ENCODE data around the gene FAM200B. TPM values are rescaled to one million over a fixed set of nuclear protein-coding genes. Genes with fewer than 3 reads are reported as not detected.

The FAM200B gene
- total RNA-seq = 10 to 100 TPM; 54.1 to 97.4 (median 72.7) TPM

DNA sequence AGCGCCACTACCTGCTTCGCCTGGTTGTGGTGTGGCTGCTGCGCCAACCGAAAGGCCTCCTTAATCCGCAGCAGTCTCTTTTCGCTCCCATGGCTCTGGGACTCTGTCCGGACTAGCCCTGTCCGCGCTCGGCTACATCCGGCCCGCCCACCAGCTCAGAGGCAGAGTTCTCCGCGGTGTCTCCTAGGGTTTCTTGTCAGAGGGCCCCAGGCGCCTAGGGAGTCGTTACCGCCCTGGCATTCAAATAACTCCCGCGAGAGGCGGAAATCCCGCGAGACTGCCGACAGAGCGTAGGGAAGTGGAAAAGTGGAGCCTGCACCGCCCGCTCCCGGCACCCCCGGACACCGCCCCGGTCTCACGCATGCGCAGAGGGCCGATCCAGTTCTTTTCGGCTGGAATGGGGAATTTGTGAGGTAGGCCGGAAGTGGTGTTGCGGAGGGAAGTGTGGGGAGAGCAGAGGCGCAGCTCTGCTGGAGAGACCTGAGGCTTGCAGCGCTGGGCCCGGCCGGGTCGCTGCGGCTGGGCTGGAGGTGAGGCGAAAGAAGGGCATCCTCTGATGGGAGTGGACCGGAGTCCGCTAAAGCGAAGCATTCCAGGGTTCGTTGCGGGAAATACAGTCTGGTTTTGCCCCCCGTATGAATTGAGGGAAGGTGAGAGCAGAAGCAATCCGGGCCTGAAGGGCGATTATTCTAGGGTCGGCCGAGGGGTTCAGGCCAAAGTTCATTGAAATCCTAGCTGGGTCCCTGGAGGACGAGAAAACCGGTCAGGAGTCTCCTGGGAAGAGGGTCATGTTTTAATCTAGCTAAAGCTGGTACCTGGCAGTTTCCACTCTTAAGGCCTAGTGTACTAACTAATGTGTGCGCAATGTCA is at the start of gene FAM200B:
Gene FAM200B, plus strand, starts transcription at position 456 of the 870 bp plus-strand sequence. CDS start 5,151 bp downstream, outside the sequence.
- 0% methylated on average over 5 to 13 of the region's 56 CpGs for WGBS, 2 donors (ENCODE audit: low coverage in 1 of 2)
- H3K36me3 ChIP-seq = peaks cover 0 to 16% of the 10 kb centered on the region in 2 donors
- peak within 1 kb of the TSS; percentile 79 to 99 for H3K4me3 ChIP-seq
- H3K27me3 ChIP-seq = no peaks in the 10 kb centered on the region
- ATAC-seq = peak; percentile 100
- H3K27ac ChIP-seq = peak within 1 kb of the TSS; percentile 93 to 99 (median 95)
- H3K9me3 ChIP-seq = no peaks in the 10 kb centered on the region
- peaks cover 4 to 33% (median 7%) of the 10 kb centered on the region in 3 donors for H3K4me1 ChIP-seq
- TF ChIP-seq CTCF (IDR thresholded peaks at IDR 0.05) (peak in 3 of 4 experiments; percentile 36 to 59 (median 47)), POLR2AphosphoS5 (IDR thresholded peaks at IDR 0.05) (peak; percentile 89), EP300 (IDR thresholded peaks at IDR 0.05) (no peak), POLR2A (IDR thresholded peaks at IDR 0.05) (peak; percentile 79 to 81)

- ATAC-seq = no peak
- 100% methylated on average over 1 of the region's 1 CpG for WGBS, 2 donors (ENCODE audit: low coverage in 1 of 2)
- Histone ChIP-seq H3K4me3 (no peak overlapping the region), H3K9me3 (no peaks in the 10 kb centered on the region), H3K27ac (no peak overlapping the region), H3K4me1 (peaks cover 0 to 6% (median 0%) of the 10 kb centered on the region in 3 donors), H3K27me3 (no peaks in the 10 kb centered on the region), H3K36me3 (peaks cover 0 to 88% of the 10 kb centered on the region in 2 donors)
- TF ChIP-seq CTCF (IDR thresholded peaks at IDR 0.05) (no peak), POLR2AphosphoS5 (IDR thresholded peaks at IDR 0.05) (no peak)
These were observed 44.8 kb upstream of the FAM200B start for GRCh38 chr4:15636818-15637217.

DNA sequence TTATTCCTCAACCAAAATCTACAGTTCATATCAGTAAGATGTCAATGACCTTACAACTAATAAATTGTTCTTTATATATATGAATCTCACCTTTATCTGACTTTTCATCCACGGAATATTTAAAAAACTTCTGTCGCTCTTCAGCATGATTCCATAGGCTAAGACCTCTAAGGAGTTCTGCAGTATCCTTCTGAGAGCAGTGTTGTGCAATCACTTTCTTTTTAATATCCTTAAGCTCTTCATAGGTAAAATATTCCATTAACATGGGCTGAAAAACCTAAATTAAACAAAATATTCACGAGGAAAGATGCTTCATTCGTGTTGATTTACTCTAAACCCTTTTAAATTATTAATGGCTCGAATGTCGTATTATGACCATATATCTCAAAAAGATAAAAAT is 43.2 kb upstream of the FAM200B start:
- H3K27me3 ChIP-seq = no peaks in the 10 kb centered on the region
- H3K9me3 ChIP-seq = no peaks in the 10 kb centered on the region
- no peak overlapping the region for H3K27ac ChIP-seq
- peaks cover 0 to 22% (median 5%) of the 10 kb centered on the region in 3 donors for H3K4me1 ChIP-seq
- TF ChIP-seq POLR2AphosphoS5 (IDR thresholded peaks at IDR 0.05) (no peak), CTCF (IDR thresholded peaks at IDR 0.05) (no peak), EP300 (IDR thresholded peaks at IDR 0.05) (no peak), POLR2A (IDR thresholded peaks at IDR 0.05) (no peak)
- no peak for ATAC-seq
- WGBS, 2 donors (ENCODE audit: low coverage in 1 of 2) = 90% methylated on average over 6 of the region's 6 CpGs
- no peak overlapping the region for H3K4me3 ChIP-seq
- H3K36me3 ChIP-seq = peaks cover 0 to 74% of the 10 kb centered on the region in 2 donors

DNA sequence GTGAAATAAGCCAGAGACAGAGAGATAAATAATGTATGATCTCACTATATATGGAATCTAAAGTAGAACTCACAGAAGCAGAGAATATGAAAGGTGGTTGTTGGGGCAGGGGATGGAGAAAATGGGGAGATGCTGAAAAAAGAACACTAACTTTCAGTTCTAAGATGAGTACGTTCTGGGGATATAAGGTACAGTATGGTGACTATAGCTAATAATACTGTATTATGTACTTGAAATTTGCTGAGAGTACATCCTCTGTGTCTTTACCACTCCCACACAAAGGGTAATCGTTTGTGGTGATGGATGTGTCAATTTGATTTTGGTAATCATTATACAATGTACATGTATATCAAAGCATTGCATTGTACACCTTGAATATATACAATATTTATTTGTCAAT is 33.0 kb upstream of the FAM200B start:
- ATAC-seq = no peak
- Histone ChIP-seq H3K4me3 (no peak overlapping the region), H3K27me3 (no peaks in the 10 kb centered on the region), H3K9me3 (no peaks in the 10 kb centered on the region), H3K27ac (peak overlapping the region in 1 of 4 donors; percentile 98), H3K36me3 (no peaks in the 10 kb centered on the region), H3K4me1 (peaks cover 14 to 98% (median 21%) of the 10 kb centered on the region in 3 donors)
- no peak for TF ChIP-seq CTCF (IDR thresholded peaks at IDR 0.05)
- 38 to 43% methylated on average over 2 of the region's 2 CpGs for WGBS, 2 donors (ENCODE audit: low coverage in 1 of 2)
